ENCODE measurements around the gene C3orf20. TPM values are rescaled to one million over a fixed set of nuclear protein-coding genes. Genes with fewer than 3 reads are reported as not detected.

C3orf20 gene
- total and polyA plus RNA-seq, 2 of the 4 experiments (the other 2 are of a cell fraction), result not detected

GRCh38 chr3:14773281-14773680, 98.3 kb downstream of the C3orf20 start:
- H3K27me3 ChIP-seq (ENCODE audit: control insufficient read depth, insufficient read depth, low read length), result peaks cover 21% of the 10 kb centered on the region; the same call in 1 of the 2 replicates
- in situ Hi-C loops (cut with MboI; ENCODE audit: low sequenced_read_pairs) (no loop called here), intact Hi-C loops (cut with micrococcal nuclease) (no loop called here), dilution Hi-C loops (cut with HindIII; ENCODE audit: low sequenced_read_pairs, unreplicated experiment) (no loop called here)
- no peak overlapping the region for H3K4me3 ChIP-seq (ENCODE audit: insufficient read depth, low read depth, low read length)
- no peaks in the 10 kb centered on the region for H3K36me3 ChIP-seq (ENCODE audit: control insufficient read depth, insufficient read depth, low read length)
- no peak overlapping the region for H3K56ac ChIP-seq (ENCODE audit: extremely low read depth, insufficient read depth, low read length)
- DNase-seq (no peak), ATAC-seq (ENCODE audit: low read depth) (no peak)
- no peak overlapping the region for H2AK5ac ChIP-seq (ENCODE audit: low read depth, low read length)
- no peak overlapping the region for H3K9ac ChIP-seq (ENCODE audit: low read depth, low read length)
- H3K4me2 ChIP-seq (ENCODE audit: low read depth, low read length), result no peak overlapping the region
- no peak overlapping the region for H2BK5ac ChIP-seq (ENCODE audit: low read depth, low read length, poor library complexity, severe bottlenecking)
- ChIA-PET POLR2A (ENCODE audit: unreplicated experiment) (no interaction called here), CTCF (interaction anchor here (0.6 kb wide), 1 partner anchor 17 kb away, joined by 4 read pairs; no protein-coding TSS in a partner anchor)
- no peak overlapping the region for H4K91ac ChIP-seq (ENCODE audit: insufficient read depth, low read depth, low read length)
- no peak overlapping the region for H3K23ac ChIP-seq (ENCODE audit: low read depth, low read length)
- H3K4me1 ChIP-seq (ENCODE audit: control insufficient read depth, insufficient read depth, low read length), result no peaks in the 10 kb centered on the region
- no peak for TF ChIP-seq SMC3 (IDR thresholded peaks at IDR 0.05; ENCODE audit: low read depth, low read length)
- TF ChIP-seq, protein P1, sequence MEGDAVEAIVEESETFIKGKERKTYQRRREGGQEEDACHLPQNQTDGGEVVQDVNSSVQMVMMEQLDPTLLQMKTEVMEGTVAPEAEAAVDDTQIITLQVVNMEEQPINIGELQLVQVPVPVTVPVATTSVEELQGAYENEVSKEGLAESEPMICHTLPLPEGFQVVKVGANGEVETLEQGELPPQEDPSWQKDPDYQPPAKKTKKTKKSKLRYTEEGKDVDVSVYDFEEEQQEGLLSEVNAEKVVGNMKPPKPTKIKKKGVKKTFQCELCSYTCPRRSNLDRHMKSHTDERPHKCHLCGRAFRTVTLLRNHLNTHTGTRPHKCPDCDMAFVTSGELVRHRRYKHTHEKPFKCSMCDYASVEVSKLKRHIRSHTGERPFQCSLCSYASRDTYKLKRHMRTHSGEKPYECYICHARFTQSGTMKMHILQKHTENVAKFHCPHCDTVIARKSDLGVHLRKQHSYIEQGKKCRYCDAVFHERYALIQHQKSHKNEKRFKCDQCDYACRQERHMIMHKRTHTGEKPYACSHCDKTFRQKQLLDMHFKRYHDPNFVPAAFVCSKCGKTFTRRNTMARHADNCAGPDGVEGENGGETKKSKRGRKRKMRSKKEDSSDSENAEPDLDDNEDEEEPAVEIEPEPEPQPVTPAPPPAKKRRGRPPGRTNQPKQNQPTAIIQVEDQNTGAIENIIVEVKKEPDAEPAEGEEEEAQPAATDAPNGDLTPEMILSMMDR (conservative IDR thresholded peaks at IDR 0.05; ENCODE audit: low read depth, low read length), result no peak
- no peak for TF ChIP-seq POLR2A (IDR thresholded peaks at IDR 0.05; ENCODE audit: low read depth, low read length)
- no peak overlapping the region for H3K14ac ChIP-seq (replicated peaks; ENCODE audit: low read depth, low read length)
- no peaks in the 10 kb centered on the region for H3K9me3 ChIP-seq (ENCODE audit: control insufficient read depth, insufficient read depth, low read length)
- H4K20me1 ChIP-seq (ENCODE audit: insufficient read depth, low read length), result no peaks in the 10 kb centered on the region
- no peak overlapping the region for H2AK9ac ChIP-seq (replicated peaks; ENCODE audit: low read depth, low read length, poor library complexity)
- H3K27ac ChIP-seq (ENCODE audit: insufficient read depth, low read length), result no peak overlapping the region
- H3K9me1 ChIP-seq (ENCODE audit: insufficient read depth, low read length), result no peaks in the 10 kb centered on the region
- no peaks in the 10 kb centered on the region for H3K79me1 ChIP-seq (ENCODE audit: low read depth in 1 of 2, low read length in 2 of 2)
- H2BK20ac ChIP-seq (ENCODE audit: low read depth, low read length), result no peak overlapping the region
- H2BK120ac ChIP-seq (ENCODE audit: low read depth, low read length), result no peak overlapping the region
- no peak overlapping the region for H3K4ac ChIP-seq (ENCODE audit: low read depth, low read length)
- no peak overlapping the region for H2BK15ac ChIP-seq (ENCODE audit: low read depth, low read length)
- H3K18ac ChIP-seq (ENCODE audit: low read depth, low read length), result no peak overlapping the region
- no peak overlapping the region for H4K5ac ChIP-seq (ENCODE audit: low read depth, low read length)
- no peak overlapping the region for H4K8ac ChIP-seq (ENCODE audit: low read depth in 2 of 2, low read length in 2 of 2)
- BruUV-seq (replicated peaks), result no TSS peak
- no peak overlapping the region for H2AFZ ChIP-seq (replicated peaks; ENCODE audit: low read length, poor library complexity)
